ENCODE measurements around the gene DNAH8. TPM values are rescaled to one million over a fixed set of nuclear protein-coding genes. Genes with fewer than 3 reads are reported as not detected.

DNAH8 gene
- total RNA-seq, 1 experiment from 2014 or later, result not detected

GRCh38 chr6:38687043-38687353 is 28.1 kb upstream of the DNAH8 start:
- intact Hi-C loops (cut with micrococcal nuclease; ENCODE audit: unreplicated experiment), result no loop called here
- ChIA-PET POLR2A (ENCODE audit: unreplicated experiment) (no interaction called here), CTCF (no interaction called here)
- no peak for DNase-seq
- no TSS peak for BruUV-seq (replicated peaks)
- peaks cover 44% of the 10 kb centered on the region for H3K79me2 ChIP-seq (ENCODE audit: low read depth)
- peaks cover 29% of the 10 kb centered on the region for H4K20me1 ChIP-seq (ENCODE audit: insufficient read depth)
- H3K4me2 ChIP-seq, result no peak overlapping the region
- H3K27ac ChIP-seq, result no peak overlapping the region
- H3K36me3 ChIP-seq (ENCODE audit: low read depth), result peaks cover 23% of the 10 kb centered on the region; the same call in 1 of the 2 replicates
- no peaks in the 10 kb centered on the region for H3K27me3 ChIP-seq (ENCODE audit: insufficient read depth, low read depth)
- H3F3A ChIP-seq (ENCODE audit: insufficient read depth, low read depth), result no peaks in the 10 kb centered on the region
- no peak overlapping the region for H3K4me3 ChIP-seq
- no peak overlapping the region for H2AFZ ChIP-seq
- H3K9me2 ChIP-seq (ENCODE audit: insufficient read depth), result no peaks in the 10 kb centered on the region
- no peaks in the 10 kb centered on the region for H3K9me3 ChIP-seq (ENCODE audit: insufficient read depth, low read depth)
- no peak for TF ChIP-seq EZH2 (IDR thresholded peaks at IDR 0.05; ENCODE audit: low read depth)
- no peak for TF ChIP-seq CTCF (conservative IDR thresholded peaks at IDR 0.05)
- H3K4me1 ChIP-seq (replicated peaks; ENCODE audit: insufficient read depth), result no peaks in the 10 kb centered on the region

GRCh38 chr6:38687549-38687948 is 27.6 kb upstream of the DNAH8 start:
- peaks cover 49% of the 10 kb centered on the region for H3K79me2 ChIP-seq (ENCODE audit: low read depth)
- H3K9me3 ChIP-seq (ENCODE audit: insufficient read depth, low read depth), result no peaks in the 10 kb centered on the region
- intact Hi-C loops (cut with micrococcal nuclease; ENCODE audit: unreplicated experiment), result no loop called here
- H3K36me3 ChIP-seq (ENCODE audit: low read depth), result peaks cover 22% of the 10 kb centered on the region; the same call in 1 of the 2 replicates
- peaks cover 29% of the 10 kb centered on the region for H4K20me1 ChIP-seq (ENCODE audit: insufficient read depth)
- POLR2A ChIA-PET (ENCODE audit: unreplicated experiment), result no interaction called here
- no peak for TF ChIP-seq CTCF (conservative IDR thresholded peaks at IDR 0.05)
- no peak for TF ChIP-seq EZH2 (IDR thresholded peaks at IDR 0.05; ENCODE audit: low read depth)
- CTCF ChIA-PET, result no interaction called here
- no peaks in the 10 kb centered on the region for H3F3A ChIP-seq (ENCODE audit: insufficient read depth, low read depth)
- no peak overlapping the region for H3K27ac ChIP-seq
- DNase-seq, result no peak
- no peak overlapping the region for H3K4me3 ChIP-seq
- no peaks in the 10 kb centered on the region for H3K27me3 ChIP-seq (ENCODE audit: insufficient read depth, low read depth)
- no TSS peak for BruUV-seq (replicated peaks)
- H2AFZ ChIP-seq, result no peak overlapping the region
- no peak overlapping the region for H3K4me2 ChIP-seq
- no peaks in the 10 kb centered on the region for H3K4me1 ChIP-seq (replicated peaks; ENCODE audit: insufficient read depth)
- no peaks in the 10 kb centered on the region for H3K9me2 ChIP-seq (ENCODE audit: insufficient read depth)

- Histone ChIP-seq H3K4me2 (no peak overlapping the region), H3F3A (ENCODE audit: insufficient read depth, low read depth) (no peaks in the 10 kb centered on the region), H3K4me3 (no peak overlapping the region), H4K20me1 (ENCODE audit: insufficient read depth) (peaks cover 29% of the 10 kb centered on the region), H3K4me1 (replicated peaks; ENCODE audit: insufficient read depth) (no peaks in the 10 kb centered on the region), H3K9me2 (ENCODE audit: insufficient read depth) (no peaks in the 10 kb centered on the region), H3K36me3 (ENCODE audit: low read depth) (peaks cover 17% of the 10 kb centered on the region; the same call in 1 of the 2 replicates), H2AFZ (no peak overlapping the region), H3K9me3 (ENCODE audit: insufficient read depth, low read depth) (no peaks in the 10 kb centered on the region), H3K27ac (no peak overlapping the region), H3K27me3 (ENCODE audit: insufficient read depth, low read depth) (no peaks in the 10 kb centered on the region), H3K79me2 (ENCODE audit: low read depth) (peaks cover 57% of the 10 kb centered on the region)
- ChIA-PET POLR2A (ENCODE audit: unreplicated experiment) (no interaction called here), CTCF (no interaction called here)
- no peak for DNase-seq
- intact Hi-C loops (cut with micrococcal nuclease; ENCODE audit: unreplicated experiment), result no loop called here
- no peak for TF ChIP-seq EZH2 (IDR thresholded peaks at IDR 0.05; ENCODE audit: low read depth)
- no peak for TF ChIP-seq CTCF (conservative IDR thresholded peaks at IDR 0.05)
- BruUV-seq (replicated peaks), result no TSS peak
Observed at GRCh38 chr6:38688579-38689087, 26.5 kb upstream of the DNAH8 start.

All from PC-9 (cell line).